GM18867 (cell line): ENCODE data around the gene FOXD4L4.
"Not testable (repeated sequence)": the region's sequence is repeated elsewhere in the genome, so short reads cannot be mapped to it uniquely, and the experiment has no call there.

Experiments used
- ATAC-seq: cut with Tn5 transposase; IDR thresholded peaks from one replicate; pipeline ENCODE4 v1.9.1; 2021; ENCODE audit warnings: mild to moderate bottlenecking, moderate library complexity; ENCODE audit not compliant: unreplicated experiment

FOXD4L4 gene

DNA sequence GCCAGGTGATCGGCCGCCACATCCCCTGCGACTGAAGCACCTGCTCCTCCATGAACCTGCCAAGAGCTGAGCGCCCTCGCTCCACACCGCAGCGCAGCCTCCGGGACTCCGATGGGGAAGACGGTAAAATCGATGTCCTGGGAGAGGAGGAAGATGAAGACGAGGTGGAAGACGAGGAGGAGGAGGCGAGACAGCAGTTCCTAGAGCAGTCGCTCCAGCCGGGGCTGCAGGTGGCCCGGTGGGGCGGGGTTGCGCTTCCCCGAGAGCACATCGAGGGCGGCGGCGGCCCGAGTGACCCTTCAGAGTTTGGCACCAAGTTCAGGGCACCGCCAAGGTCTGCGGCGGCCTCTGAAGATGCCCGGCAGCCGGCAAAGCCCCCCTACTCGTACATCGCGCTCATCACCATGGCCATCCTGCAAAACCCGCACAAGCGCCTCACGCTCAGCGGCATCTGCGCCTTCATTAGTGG is at the start of gene FOXD4L4:
Gene FOXD4L4 (plus strand): TSS at position 51 of the 469 bp plus-strand sequence. CDS start 0 bp downstream, at position 51.
- ATAC-seq, result not testable (repeated sequence)

DNA sequence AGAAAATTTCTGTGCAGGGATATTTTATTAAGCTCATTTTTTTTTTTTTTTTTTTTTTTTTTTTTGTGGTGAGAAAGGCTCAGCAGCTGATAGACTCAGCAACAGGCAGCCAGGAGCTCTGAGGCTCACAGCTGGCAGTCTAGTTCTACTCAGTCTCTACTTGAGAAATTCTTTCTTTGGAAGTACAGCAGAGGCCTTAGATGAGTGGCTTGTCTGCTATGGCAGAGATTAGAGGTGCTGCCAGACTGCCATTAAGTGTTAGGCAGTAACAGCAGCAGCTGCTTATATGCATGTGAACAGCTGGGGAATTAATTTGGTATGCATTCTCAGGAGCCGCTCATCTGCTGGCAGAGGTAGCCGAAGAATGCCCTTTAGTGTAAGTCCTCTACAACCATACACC is 33.4 kb upstream of the FOXD4L4 start:
- ATAC-seq, result not testable (repeated sequence)

DNA sequence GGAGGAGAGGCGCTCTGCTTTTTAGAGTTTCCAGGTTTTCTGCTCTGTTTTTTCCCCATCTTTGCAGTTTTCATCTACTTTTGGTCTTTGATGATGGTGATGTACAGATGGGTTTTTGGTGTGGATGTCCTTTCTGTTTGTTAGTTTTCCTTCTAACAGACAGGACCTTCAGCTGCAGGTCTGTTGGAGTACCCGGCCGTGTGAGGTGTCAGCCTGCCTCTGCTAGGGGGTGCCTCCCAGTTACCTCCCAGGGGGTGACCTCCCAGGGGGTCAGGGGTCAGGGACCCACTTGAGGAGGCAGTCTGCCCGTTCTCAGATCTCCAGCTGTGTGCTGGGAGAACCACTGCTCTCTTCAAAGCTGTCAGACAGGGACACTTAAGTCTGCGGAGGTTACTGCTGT is 22.5 kb upstream of the FOXD4L4 start:
- not testable (repeated sequence) for ATAC-seq

DNA sequence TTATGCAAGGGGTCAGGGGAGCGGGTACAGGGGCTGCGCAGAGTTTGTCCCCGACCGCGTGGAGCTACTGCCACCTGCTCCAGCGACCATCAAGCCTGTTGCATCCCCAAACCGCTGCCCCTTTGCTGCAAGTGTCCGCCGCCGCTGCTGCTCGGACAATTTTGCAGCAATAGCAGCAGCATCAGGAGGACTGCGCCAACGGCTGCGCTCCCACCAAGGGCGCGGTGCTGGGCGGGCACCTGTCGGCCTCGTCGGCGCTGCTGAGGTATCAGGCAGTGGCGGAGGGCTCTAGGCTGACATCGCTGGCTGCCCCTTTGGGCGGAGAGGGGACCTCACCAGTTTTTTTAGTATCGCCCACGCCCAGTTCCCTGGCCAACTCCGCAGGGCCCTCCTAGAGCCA is 1.2 kb downstream of the FOXD4L4 start:
- not testable (repeated sequence) for ATAC-seq
